Liver (tissue), 9 donors: ENCODE results near the gene UNC13B. TPM values are rescaled to one million over a fixed set of nuclear protein-coding genes. Genes with fewer than 3 reads are reported as not detected.

Experiments
- DNase-seq: peaks from one replicate; pipeline ENCODE4 v3.0.0-alpha.2; 2017; ENCODE audit warnings: low spot score
- H3K27ac ChIP-seq, 2 donors: one replicate each; pipeline ENCODE4 v1.7.0; 2013; ENCODE audit warnings: inconsistent platforms in 2 of 2, low read length in 2 of 2, control low read depth in 1 of 2, low read depth in 1 of 2, mild to moderate bottlenecking in 1 of 2
- H3K27me3 ChIP-seq, 4 donors: one replicate each; pipeline versions ENCODE4 v1.6.1 to v1.7.0; 2013; ENCODE audit warnings: low read length in 3 of 4, inconsistent platforms in 1 of 4, mild to moderate bottlenecking in 1 of 4, moderate library complexity in 1 of 4; ENCODE audit not compliant: control insufficient read depth in 4 of 4, insufficient read depth in 4 of 4
- H3K36me3 ChIP-seq, 4 donors: one replicate each; pipeline versions ENCODE4 v1.6.1 to v1.7.0; 2013; ENCODE audit warnings: low read length in 3 of 4, mild to moderate bottlenecking in 3 of 4, low read depth in 1 of 4, moderate library complexity in 1 of 4; ENCODE audit not compliant: control insufficient read depth in 4 of 4, insufficient read depth in 3 of 4
- H3K4me1 ChIP-seq, 4 donors: one replicate each; pipeline versions ENCODE4 v1.6.1 to v1.7.0; 2013; ENCODE audit warnings: low read length in 3 of 4, mild to moderate bottlenecking in 3 of 4, moderate library complexity in 1 of 4; ENCODE audit not compliant: control insufficient read depth in 4 of 4, insufficient read depth in 4 of 4
- H3K4me3 ChIP-seq, 3 donors: one replicate each; pipeline versions ENCODE4 v1.6.1 to v1.7.0; 2013; ENCODE audit warnings: low read length in 3 of 3, control low read depth in 1 of 3, low read depth in 1 of 3, mild to moderate bottlenecking in 1 of 3
- H3K9ac ChIP-seq, 2 donors: one replicate each; pipeline ENCODE4 v1.7.0; 2013; ENCODE audit warnings: low read length in 2 of 2, mild to moderate bottlenecking in 2 of 2, moderate library complexity in 2 of 2, control low read depth in 1 of 2, low read depth in 1 of 2
- H3K9me3 ChIP-seq, 4 donors: one replicate each; pipeline versions ENCODE4 v1.6.1 to v1.7.0; 2013; ENCODE audit warnings: low read length in 3 of 4; ENCODE audit not compliant: control insufficient read depth in 4 of 4
- CTCF ChIP-seq: fragments of 150-350 bp; IDR thresholded peaks from 2 replicates; pipeline ENCODE4 v1.5.1; 2017; ENCODE audit warnings: improper control_type of control experiment, low read depth, low read length; ENCODE audit not compliant: missing input control
- EGR1 ChIP-seq, 2 donors: IDR thresholded peaks; 2 replicates each; pipeline ENCODE4 v1.6.1; 2016 to 2018; ENCODE audit warnings: antibody characterized with exemption in 2 of 2, low read depth in 2 of 2
- FOXA1 ChIP-seq: IDR thresholded peaks from 2 replicates; pipeline ENCODE4 v1.6.1; 2016; ENCODE audit warnings: antibody characterized with exemption
- FOXA2 ChIP-seq: IDR thresholded peaks from 2 replicates; pipeline ENCODE4 v1.6.1; 2016; ENCODE audit warnings: antibody characterized with exemption
- GABPA ChIP-seq, 2 donors: IDR thresholded peaks in 1 of 2; conservative IDR thresholded peaks in 1 of 2; 2 replicates each; pipeline ENCODE4 v1.6.1; 2016; ENCODE audit warnings: antibody characterized with exemption in 2 of 2, mild to moderate bottlenecking in 1 of 2, moderate library complexity in 1 of 2
- HNF4A ChIP-seq, 2 donors: conservative IDR thresholded peaks; 2 replicates each; pipeline ENCODE4 v1.6.1; 2016; ENCODE audit warnings: antibody characterized with exemption in 2 of 2, mild to moderate bottlenecking in 2 of 2
- HNF4G ChIP-seq: IDR thresholded peaks from 2 replicates; pipeline ENCODE4 v1.6.1; 2016; ENCODE audit warnings: antibody characterized with exemption
- JUND ChIP-seq, 2 donors: IDR thresholded peaks; 2 replicates each; pipeline ENCODE4 v1.6.1; 2016; ENCODE audit warnings: antibody characterized with exemption in 2 of 2
- NR2F2 ChIP-seq: IDR thresholded peaks from 2 replicates; pipeline ENCODE4 v1.6.1; 2016; ENCODE audit warnings: antibody characterized with exemption
- RAD21 ChIP-seq, 2 donors: IDR thresholded peaks; 2 replicates each; pipeline ENCODE4 v1.6.1; 2016; ENCODE audit warnings: antibody characterized with exemption in 2 of 2, mild to moderate bottlenecking in 2 of 2
- RXRA ChIP-seq, 2 donors: IDR thresholded peaks; 2 replicates each; pipeline ENCODE4 v1.6.1; 2017 to 2018; ENCODE audit warnings: antibody characterized with exemption in 2 of 2, mild to moderate bottlenecking in 1 of 2
- SP1 ChIP-seq: IDR thresholded peaks from 2 replicates; pipeline ENCODE4 v1.6.1; 2018; ENCODE audit warnings: antibody characterized with exemption, mild to moderate bottlenecking
- TAF1 ChIP-seq: conservative IDR thresholded peaks from 2 replicates; pipeline ENCODE4 v1.6.1; 2016; ENCODE audit warnings: antibody characterized with exemption, mild to moderate bottlenecking
- YY1 ChIP-seq: IDR thresholded peaks from 2 replicates; pipeline ENCODE4 v1.6.1; 2016; ENCODE audit warnings: antibody characterized with exemption, mild to moderate bottlenecking
- ZBTB33 ChIP-seq: IDR thresholded peaks from 2 replicates; pipeline ENCODE4 v1.6.1; 2016; ENCODE audit warnings: antibody characterized with exemption
- WGBS: extraction: QIAGEN DNeasy Blood & Tissue Kit; methylation state at CpG from one replicate; pipeline ENCODE4 v1.1.7; 2013; 5-methylcytosine and 5-hydroxymethylcytosine counted together
- polyA plus RNA-seq, 2 donors: library from polyadenylated mRNA; stranded (reverse) in 1 of 2; unstranded in 1 of 2; fragments of 200-250 nt in 1 of 2; fragments of >200 nt in 1 of 2; fragmentation: Nextera tagmentation in 1 of 2; extraction: Ambion mirVana in 1 of 2; gene quantifications; one replicate each; pipeline versions ENCODE4 v1.2.1 to v1.2.3, GENCODE V29; 2013 to 2015
- total RNA-seq, 2 donors: library from RNA; depleted of rRNA; stranded (reverse); fragments of >200 nt; gene quantifications; one replicate each; pipeline ENCODE4 v1.2.3, GENCODE V29; 2014
- TF ChIP-seq, protein P1 (sequence below): IDR thresholded peaks from 2 replicates; pipeline ENCODE4 v1.6.1; 2016; ENCODE audit warnings: antibody characterized with exemption
- TF ChIP-seq, protein P2 (sequence below): IDR thresholded peaks from 2 replicates; pipeline ENCODE4 v1.6.1; 2016; ENCODE audit warnings: antibody characterized with exemption, mild to moderate bottlenecking
- TF ChIP-seq, protein P3 (sequence below): IDR thresholded peaks from 2 replicates; pipeline ENCODE4 v1.6.1; 2016; ENCODE audit warnings: antibody characterized with exemption
- donor health status: healthy.
- donor health status: healthy.
- donor health status: healthy.
- donor health status: healthy.
- donor health status: healthy.

The UNC13B gene
- total and polyA plus RNA-seq, 4 donors: 5.5 to 25.7 (median 11.9) TPM

- no peak for DNase-seq
- Histone ChIP-seq H3K4me3 (no peak overlapping the region), H3K27ac (no peak overlapping the region), H3K4me1 (no peaks in the 10 kb centered on the region), H3K9ac (no peak overlapping the region), H3K27me3 (no peaks in the 10 kb centered on the region), H3K36me3 (peaks cover 0 to 6% (median 2%) of the 10 kb centered on the region in 4 donors), H3K9me3 (peaks cover 16 to 20% (median 20%) of the 10 kb centered on the region in 4 donors)
- WGBS: over 99% methylated on average over 2 of the region's 2 CpGs
- no peak for TF ChIP-seq TAF1
- no peak for TF ChIP-seq FOXA1
- no peak for TF ChIP-seq CTCF
- no peak for TF ChIP-seq RAD21 (IDR thresholded peaks at IDR 0.05)
- no peak for TF ChIP-seq GABPA (IDR thresholded peaks at IDR 0.05 in 1 of 2, conservative IDR thresholded peaks at IDR 0.05 in 1 of 2)
- TF ChIP-seq, protein P1, sequence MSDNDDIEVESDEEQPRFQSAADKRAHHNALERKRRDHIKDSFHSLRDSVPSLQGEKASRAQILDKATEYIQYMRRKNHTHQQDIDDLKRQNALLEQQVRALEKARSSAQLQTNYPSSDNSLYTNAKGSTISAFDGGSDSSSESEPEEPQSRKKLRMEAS: no peak
- no peak for TF ChIP-seq HNF4A (conservative IDR thresholded peaks at IDR 0.05)
- no peak for TF ChIP-seq EGR1 (IDR thresholded peaks at IDR 0.05; ENCODE audit: low read depth in 2 of 2)
- TF ChIP-seq, protein P2, sequence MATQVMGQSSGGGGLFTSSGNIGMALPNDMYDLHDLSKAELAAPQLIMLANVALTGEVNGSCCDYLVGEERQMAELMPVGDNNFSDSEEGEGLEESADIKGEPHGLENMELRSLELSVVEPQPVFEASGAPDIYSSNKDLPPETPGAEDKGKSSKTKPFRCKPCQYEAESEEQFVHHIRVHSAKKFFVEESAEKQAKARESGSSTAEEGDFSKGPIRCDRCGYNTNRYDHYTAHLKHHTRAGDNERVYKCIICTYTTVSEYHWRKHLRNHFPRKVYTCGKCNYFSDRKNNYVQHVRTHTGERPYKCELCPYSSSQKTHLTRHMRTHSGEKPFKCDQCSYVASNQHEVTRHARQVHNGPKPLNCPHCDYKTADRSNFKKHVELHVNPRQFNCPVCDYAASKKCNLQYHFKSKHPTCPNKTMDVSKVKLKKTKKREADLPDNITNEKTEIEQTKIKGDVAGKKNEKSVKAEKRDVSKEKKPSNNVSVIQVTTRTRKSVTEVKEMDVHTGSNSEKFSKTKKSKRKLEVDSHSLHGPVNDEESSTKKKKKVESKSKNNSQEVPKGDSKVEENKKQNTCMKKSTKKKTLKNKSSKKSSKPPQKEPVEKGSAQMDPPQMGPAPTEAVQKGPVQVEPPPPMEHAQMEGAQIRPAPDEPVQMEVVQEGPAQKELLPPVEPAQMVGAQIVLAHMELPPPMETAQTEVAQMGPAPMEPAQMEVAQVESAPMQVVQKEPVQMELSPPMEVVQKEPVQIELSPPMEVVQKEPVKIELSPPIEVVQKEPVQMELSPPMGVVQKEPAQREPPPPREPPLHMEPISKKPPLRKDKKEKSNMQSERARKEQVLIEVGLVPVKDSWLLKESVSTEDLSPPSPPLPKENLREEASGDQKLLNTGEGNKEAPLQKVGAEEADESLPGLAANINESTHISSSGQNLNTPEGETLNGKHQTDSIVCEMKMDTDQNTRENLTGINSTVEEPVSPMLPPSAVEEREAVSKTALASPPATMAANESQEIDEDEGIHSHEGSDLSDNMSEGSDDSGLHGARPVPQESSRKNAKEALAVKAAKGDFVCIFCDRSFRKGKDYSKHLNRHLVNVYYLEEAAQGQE: no peak
- TF ChIP-seq JUND (IDR thresholded peaks at IDR 0.05): no peak
- TF ChIP-seq SP1: no peak
- TF ChIP-seq NR2F2: no peak
- no peak for TF ChIP-seq FOXA2
- no peak for TF ChIP-seq RXRA (IDR thresholded peaks at IDR 0.05)
- TF ChIP-seq, protein P3, sequence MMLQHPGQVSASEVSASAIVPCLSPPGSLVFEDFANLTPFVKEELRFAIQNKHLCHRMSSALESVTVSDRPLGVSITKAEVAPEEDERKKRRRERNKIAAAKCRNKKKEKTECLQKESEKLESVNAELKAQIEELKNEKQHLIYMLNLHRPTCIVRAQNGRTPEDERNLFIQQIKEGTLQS: no peak
- no peak for TF ChIP-seq YY1
- no peak for TF ChIP-seq ZBTB33
- no peak for TF ChIP-seq HNF4G
Measured at GRCh38 chr9:35191105-35191504, 29.3 kb downstream of the UNC13B start.
